HepG2 (cell line): Measurements from ENCODE around the gene BBIP1. TPM values are rescaled to one million over a fixed set of nuclear protein-coding genes. Genes with fewer than 3 reads are reported as not detected.

Source experiments
- AGO1 ChIP-seq: fragments of 200-400 bp; formaldehyde crosslinking; IDR thresholded peaks from 2 replicates; pipeline ENCODE4 v1.6.1; 2017; ENCODE audit warnings: mild to moderate bottlenecking, low read depth, low read length, moderate library complexity; ENCODE audit not compliant: poor library complexity, severe bottlenecking
- CAMTA2 ChIP-seq: sonication (generic); formaldehyde crosslinking; IDR thresholded peaks from 2 replicates; pipeline ENCODE4 v1.4.0; 2020; ENCODE audit warnings: mild to moderate bottlenecking, missing genetic modification reagents, borderline replicate concordance
- DZIP1 ChIP-seq: sonication (generic); formaldehyde crosslinking; IDR thresholded peaks from 2 replicates; pipeline ENCODE4 v1.5.0; 2020; ENCODE audit warnings: mild to moderate bottlenecking, missing genetic modification reagents
- IKZF5 ChIP-seq: IDR thresholded peaks from 2 replicates; pipeline ENCODE4 v1.6.1; 2018; ENCODE audit warnings: missing genetic modification reagents, mild to moderate bottlenecking, missing compliant biosample characterization
- KDM4B ChIP-seq: sonication (generic); formaldehyde crosslinking; IDR thresholded peaks from 2 replicates; pipeline ENCODE4 v1.4.0; 2020; ENCODE audit warnings: missing genetic modification reagents
- NFATC3 ChIP-seq: sonication (generic); formaldehyde crosslinking; IDR thresholded peaks from 2 replicates; pipeline ENCODE4 v1.5.1; 2020; ENCODE audit warnings: mild to moderate bottlenecking, missing genetic modification reagents
- PCBP1 ChIP-seq: fragments of 200-400 bp; formaldehyde crosslinking; IDR thresholded peaks from 2 replicates; pipeline ENCODE4 v1.6.1; 2017; ENCODE audit warnings: mild to moderate bottlenecking, low read depth, low read length, borderline replicate concordance
- PCBP2 ChIP-seq: fragments of 200-400 bp; formaldehyde crosslinking; optimal IDR thresholded peaks from 2 replicates; pipeline ENCODE3; 2018; ENCODE audit warnings: low read length, low read depth; ENCODE audit not compliant: poor library complexity, severe bottlenecking
- PHF8 ChIP-seq: sonication (generic); formaldehyde crosslinking; IDR thresholded peaks from 2 replicates; pipeline ENCODE4 v1.5.0; 2020; ENCODE audit warnings: missing genetic modification reagents
- PRDM4 ChIP-seq: sonication (generic); formaldehyde crosslinking; IDR thresholded peaks from 2 replicates; pipeline ENCODE4 v1.9.0; 2021; ENCODE audit warnings: missing genetic modification reagents, borderline replicate concordance
- RFX3 ChIP-seq: IDR thresholded peaks from 2 replicates; pipeline ENCODE4 v1.6.1; 2016; ENCODE audit warnings: missing biosample characterization, missing genetic modification reagents
- SSRP1 ChIP-seq: IDR thresholded peaks from 2 replicates; pipeline ENCODE4 v1.6.1; 2016; ENCODE audit warnings: control low read depth
- ZBTB20 ChIP-seq: sonication (generic); formaldehyde crosslinking; IDR thresholded peaks from 2 replicates; pipeline ENCODE4 v1.8.1; 2023; ENCODE audit warnings: missing genetic modification reagents, low read depth, mild to moderate bottlenecking, borderline replicate concordance
- ZFP36 ChIP-seq: fragments of 150-350 bp; IDR thresholded peaks from 2 replicates; pipeline ENCODE4 v1.6.1; 2018; ENCODE audit warnings: borderline replicate concordance, low read length, low read depth; ENCODE audit not compliant: partially characterized antibody
- ZNF180 ChIP-seq: sonication (generic); formaldehyde crosslinking; IDR thresholded peaks from 2 replicates; pipeline ENCODE4 v1.4.0; 2020; ENCODE audit warnings: low read depth, missing genetic modification reagents, borderline replicate concordance
- ZNF234 ChIP-seq: sonication (generic); formaldehyde crosslinking; conservative IDR thresholded peaks from 2 replicates; pipeline ENCODE4 v1.5.1; 2020; ENCODE audit warnings: mild to moderate bottlenecking, missing genetic modification reagents
- ZNF24 ChIP-seq: fragments of 450-650 bp; IDR thresholded peaks from 2 replicates; pipeline ENCODE4 v1.6.1; 2017; ENCODE audit warnings: antibody characterized with exemption, mild to moderate bottlenecking
- ZNF317 ChIP-seq: sonication (generic); formaldehyde crosslinking; IDR thresholded peaks from 2 replicates; pipeline ENCODE4 v1.5.0; 2020; ENCODE audit warnings: mild to moderate bottlenecking, missing genetic modification reagents
- ZNF543 ChIP-seq: sonication (generic); formaldehyde crosslinking; IDR thresholded peaks from 2 replicates; pipeline ENCODE4 v1.4.0; 2020; ENCODE audit warnings: mild to moderate bottlenecking, missing genetic modification reagents
- ZNF83 ChIP-seq: sonication (generic); formaldehyde crosslinking; IDR thresholded peaks from 2 replicates; pipeline ENCODE4 v1.4.0; 2020; ENCODE audit warnings: missing genetic modification reagents, mild to moderate bottlenecking, borderline replicate concordance
- ZSCAN9 ChIP-seq: IDR thresholded peaks from 2 replicates; pipeline ENCODE4 v1.6.1; 2016; ENCODE audit warnings: borderline replicate concordance
- polyA plus RNA-seq, 8 experiments: library from polyadenylated mRNA; depleted of rRNA in 3 of 8; stranded (reverse) in 7 of 8; unstranded in 1 of 8; fragments of >200 nt; fragmentation: Illumina TruSeq in 4 of 8; extraction: Trizol in 4 of 8; gene quantifications; 2 replicates each; pipeline versions ENCODE4 v1.2.1 to v1.2.3, GENCODE V29; 2011 to 2016; ENCODE audit warnings: low read depth in 4 of 8, missing spikeins in 1 of 8, mixed read lengths in 1 of 8; ENCODE audit not compliant: insufficient read depth in 1 of 8
- total RNA-seq, 5 experiments: library from RNA; depleted of rRNA; stranded (reverse); fragments of >200 nt; fragmentation: Illumina TruSeq; extraction: Trizol; gene quantifications; 2 replicates each; pipeline ENCODE4 v1.2.3, GENCODE V29; 2016; ENCODE audit warnings: low read depth in 1 of 5
- TF ChIP-seq, protein P1 (sequence below): IDR thresholded peaks from 2 replicates; pipeline ENCODE4 v1.6.1; 2016; ENCODE audit warnings: low read depth, control low read depth

Gene BBIP1
- total and polyA plus RNA-seq, 2 of the 13 experiments (the other 11 are each of a cell fraction or from before 2014, with no cell fraction given): 18.3 to 24.1 TPM

- no peak for TF ChIP-seq DZIP1 (CRISPR knock-in tag)
- no peak for TF ChIP-seq NFATC3 (CRISPR knock-in tag)
- TF ChIP-seq ZNF317 (CRISPR knock-in tag): no peak
- no peak for TF ChIP-seq PCBP1
- TF ChIP-seq SSRP1: no peak
- TF ChIP-seq ZNF234 (CRISPR knock-in tag): no peak
- TF ChIP-seq CAMTA2: no peak
- TF ChIP-seq PCBP2: no peak
- no peak for TF ChIP-seq AGO1
- no peak for TF ChIP-seq ZSCAN9 (CRISPR knock-in tag)
- TF ChIP-seq, protein P1, sequence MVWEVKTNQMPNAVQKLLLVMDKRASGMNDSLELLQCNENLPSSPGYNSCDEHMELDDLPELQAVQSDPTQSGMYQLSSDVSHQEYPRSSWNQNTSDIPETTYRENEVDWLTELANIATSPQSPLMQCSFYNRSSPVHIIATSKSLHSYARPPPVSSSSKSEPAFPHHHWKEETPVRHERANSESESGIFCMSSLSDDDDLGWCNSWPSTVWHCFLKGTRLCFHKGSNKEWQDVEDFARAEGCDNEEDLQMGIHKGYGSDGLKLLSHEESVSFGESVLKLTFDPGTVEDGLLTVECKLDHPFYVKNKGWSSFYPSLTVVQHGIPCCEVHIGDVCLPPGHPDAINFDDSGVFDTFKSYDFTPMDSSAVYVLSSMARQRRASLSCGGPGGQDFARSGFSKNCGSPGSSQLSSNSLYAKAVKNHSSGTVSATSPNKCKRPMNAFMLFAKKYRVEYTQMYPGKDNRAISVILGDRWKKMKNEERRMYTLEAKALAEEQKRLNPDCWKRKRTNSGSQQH: no peak
- no peak for TF ChIP-seq KDM4B (CRISPR knock-in tag)
- TF ChIP-seq IKZF5 (CRISPR knock-in tag): no peak
- TF ChIP-seq ZNF543 (CRISPR knock-in tag): peak; percentile 13; the same call in 1 of the 2 replicates
- no peak for TF ChIP-seq ZFP36
- peak; percentile 54; the same call in 1 of the 2 replicates for TF ChIP-seq PHF8 (CRISPR knock-in tag)
- TF ChIP-seq ZNF180 (CRISPR knock-in tag): no peak
- no peak for TF ChIP-seq ZNF83
- no peak for TF ChIP-seq ZNF24
- no peak for TF ChIP-seq PRDM4
- no peak for TF ChIP-seq RFX3
- TF ChIP-seq ZBTB20: no peak
Measured at GRCh38 chr10:110872145-110872983, 46.6 kb downstream of the BBIP1 start (continued).
